ENCODE measurements around the gene GDPGP1. TPM values are rescaled to one million over a fixed set of nuclear protein-coding genes. Genes with fewer than 3 reads are reported as not detected.
"Not testable (repeated sequence)": the region's sequence is repeated elsewhere in the genome, so short reads cannot be mapped to it uniquely, and the experiment has no call there.

GDPGP1 gene
- total RNA-seq, 2 donors from 2014 or later: 5.0 to 23.4 TPM

- peaks cover 22 to 40% of the 10 kb centered on the region in 2 donors for H3K4me1 ChIP-seq (ENCODE audit: control insufficient read depth in 1 of 2, low read depth in 2 of 2)
- DNase-seq (ENCODE audit: low spot score) (no peak), ATAC-seq (ENCODE audit: insufficient number of reproducible peaks, low FRiP score, low read depth) (no peak)
- peaks cover 32% of the 10 kb centered on the region for H3K36me3 ChIP-seq
- no peaks in the 10 kb centered on the region for H3K9me3 ChIP-seq
- no peaks in the 10 kb centered on the region for H3K27me3 ChIP-seq (replicated peaks; ENCODE audit: insufficient read depth)
- no peak for TF ChIP-seq CTCF (IDR thresholded peaks at IDR 0.05)
- H3K27ac ChIP-seq: no peak overlapping the region
- H3K4me3 ChIP-seq: no peak overlapping the region
These were observed 37.6 kb downstream of the GDPGP1 start for GRCh38 chr15:90271459-90272166.

- H3K9me3 ChIP-seq; DNase-seq (ENCODE audit: low spot score); H3K36me3 ChIP-seq; H3K27me3 ChIP-seq (replicated peaks; ENCODE audit: insufficient read depth); ATAC-seq (ENCODE audit: insufficient number of reproducible peaks, low FRiP score, low read depth); H3K4me3 ChIP-seq; H3K4me1 ChIP-seq (ENCODE audit: control insufficient read depth in 1 of 2, low read depth in 2 of 2); H3K27ac ChIP-seq: not testable (repeated sequence)
These were observed 44.5 kb downstream of the GDPGP1 start for GRCh38 chr15:90278467-90278866.

DNA sequence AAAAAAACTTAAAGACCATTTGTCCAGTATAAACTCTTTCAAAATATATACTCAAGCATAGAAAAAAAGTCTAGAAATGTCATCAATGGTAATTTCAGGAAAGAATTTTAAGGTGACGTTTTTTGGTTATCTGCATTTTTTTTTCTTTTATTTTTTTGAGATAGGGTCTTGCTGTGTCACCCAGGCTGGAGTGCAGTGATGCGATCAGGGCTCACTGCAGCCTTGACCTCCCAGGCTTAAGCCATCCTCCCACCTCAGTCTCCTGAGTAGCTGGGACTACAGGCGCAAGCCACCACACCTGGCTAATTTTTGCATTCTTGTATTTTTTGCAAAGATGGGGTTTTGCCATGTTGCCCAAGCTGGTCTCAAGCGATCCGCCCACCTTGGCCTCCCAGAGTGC is 46.7 kb downstream of the GDPGP1 start:
- not testable (repeated sequence) for H3K4me1 ChIP-seq (ENCODE audit: control insufficient read depth in 1 of 2, low read depth in 2 of 2); H3K36me3 ChIP-seq; DNase-seq (ENCODE audit: low spot score); H3K27ac ChIP-seq; H3K4me3 ChIP-seq; H3K9me3 ChIP-seq; ATAC-seq (ENCODE audit: insufficient number of reproducible peaks, low FRiP score, low read depth); H3K27me3 ChIP-seq (replicated peaks; ENCODE audit: insufficient read depth)

- not testable (repeated sequence) for H3K27me3 ChIP-seq (replicated peaks; ENCODE audit: insufficient read depth); H3K4me1 ChIP-seq (ENCODE audit: control insufficient read depth in 1 of 2, low read depth in 2 of 2); H3K27ac ChIP-seq; H3K4me3 ChIP-seq; H3K36me3 ChIP-seq; ATAC-seq (ENCODE audit: insufficient number of reproducible peaks, low FRiP score, low read depth); H3K9me3 ChIP-seq; DNase-seq (ENCODE audit: low spot score)
These were observed 47.6 kb downstream of the GDPGP1 start for GRCh38 chr15:90281637-90282036.

- ATAC-seq (ENCODE audit: insufficient number of reproducible peaks, low FRiP score, low read depth) (no peak), DNase-seq (ENCODE audit: low spot score) (no peak)
- Histone ChIP-seq H3K27me3 (replicated peaks; ENCODE audit: insufficient read depth) (no peaks in the 10 kb centered on the region), H3K4me3 (no peak overlapping the region), H3K27ac (no peak overlapping the region), H3K9me3 (no peaks in the 10 kb centered on the region), H3K36me3 (no peaks in the 10 kb centered on the region), H3K4me1 (ENCODE audit: control insufficient read depth in 1 of 2, low read depth in 2 of 2) (no peaks in the 10 kb centered on the region)
- TF ChIP-seq CTCF (IDR thresholded peaks at IDR 0.05): no peak
These were observed 52.7 kb downstream of the GDPGP1 start for GRCh38 chr15:90286678-90287077.

DNA sequence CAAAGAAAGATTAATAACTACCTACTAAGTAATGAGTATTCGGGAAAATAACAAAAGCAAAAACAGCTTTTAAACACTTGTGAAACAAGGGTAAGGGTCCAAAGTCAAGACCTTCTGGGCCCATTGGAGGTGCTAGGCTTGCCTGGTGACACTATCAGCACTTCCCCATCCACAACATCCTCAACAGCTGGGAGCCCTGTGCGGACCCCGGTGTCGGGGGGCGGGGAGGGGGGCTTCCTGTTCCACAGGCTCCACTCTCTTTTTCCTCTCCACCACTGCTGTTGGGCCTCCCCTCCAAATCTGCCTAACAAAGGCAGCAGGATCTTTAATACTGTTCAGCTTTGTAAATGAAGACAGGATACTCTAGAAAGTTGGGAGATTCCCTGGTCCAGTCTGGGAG is 53.1 kb downstream of the GDPGP1 start:
- H3K27me3 ChIP-seq (replicated peaks; ENCODE audit: insufficient read depth): no peaks in the 10 kb centered on the region
- H3K36me3 ChIP-seq: no peaks in the 10 kb centered on the region
- H3K4me1 ChIP-seq (ENCODE audit: control insufficient read depth in 1 of 2, low read depth in 2 of 2): no peaks in the 10 kb centered on the region
- no peak for TF ChIP-seq CTCF (IDR thresholded peaks at IDR 0.05)
- H3K4me3 ChIP-seq: no peak overlapping the region
- DNase-seq (ENCODE audit: low spot score) (no peak), ATAC-seq (ENCODE audit: insufficient number of reproducible peaks, low FRiP score, low read depth) (no peak)
- no peaks in the 10 kb centered on the region for H3K9me3 ChIP-seq
- no peak overlapping the region for H3K27ac ChIP-seq

DNA sequence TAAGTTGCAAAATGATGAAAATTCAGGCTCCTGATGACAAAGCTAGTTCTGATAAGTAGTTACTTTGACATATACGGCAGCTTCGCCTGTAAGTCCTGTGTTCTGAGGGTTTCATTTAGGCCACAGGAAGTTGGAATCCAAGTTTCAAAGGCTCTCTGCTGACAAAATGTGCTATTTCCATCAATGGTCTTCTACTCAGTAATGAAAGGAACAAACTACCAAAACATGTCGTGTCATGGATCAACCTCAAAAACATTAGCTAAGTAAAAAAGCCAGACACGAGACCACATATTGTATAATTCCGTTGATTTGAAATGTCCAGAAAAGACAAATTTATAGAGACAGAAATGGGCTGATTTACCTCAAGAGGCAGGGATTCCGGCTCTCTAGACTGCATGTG is 53.9 kb downstream of the GDPGP1 start:
- no peak overlapping the region for H3K4me3 ChIP-seq
- no peak for ATAC-seq (ENCODE audit: insufficient number of reproducible peaks, low FRiP score, low read depth)
- no peaks in the 10 kb centered on the region for H3K36me3 ChIP-seq
- H3K27me3 ChIP-seq (replicated peaks; ENCODE audit: insufficient read depth): no peaks in the 10 kb centered on the region
- H3K9me3 ChIP-seq: no peaks in the 10 kb centered on the region
- no peak for TF ChIP-seq CTCF (IDR thresholded peaks at IDR 0.05)
- H3K4me1 ChIP-seq (ENCODE audit: control insufficient read depth in 1 of 2, low read depth in 2 of 2): no peaks in the 10 kb centered on the region
- DNase-seq (ENCODE audit: low spot score): no peak
- H3K27ac ChIP-seq: no peak overlapping the region
